Colonic mucosa (tissue), 4 donors: ENCODE results near the gene MAPT. TPM values are rescaled to one million over a fixed set of nuclear protein-coding genes. Genes with fewer than 3 reads are reported as not detected.

Experiments
- DNase-seq: peaks from one replicate; pipeline ENCODE4 v3.0.0-alpha.2; 2020
- H3K27ac ChIP-seq: fragments of 200-600 bp; one replicate; pipeline ENCODE4 v1.8.0; 2021
- H3K27me3 ChIP-seq: fragments of 200-600 bp; one replicate; pipeline ENCODE4 v1.8.0; 2021
- H3K36me3 ChIP-seq: fragments of 200-600 bp; one replicate; pipeline ENCODE4 v1.8.0; 2021
- H3K4me1 ChIP-seq: fragments of 200-600 bp; one replicate; pipeline ENCODE4 v1.8.0; 2021; ENCODE audit warnings: mild to moderate bottlenecking
- H3K4me3 ChIP-seq: fragments of 200-600 bp; one replicate; pipeline ENCODE4 v1.8.0; 2021
- H3K9ac ChIP-seq, 2 donors: one replicate each; pipeline ENCODE4 v1.7.0; 2013; ENCODE audit warnings: control low read depth in 2 of 2, low read depth in 2 of 2, low read length in 2 of 2
- H3K9me3 ChIP-seq: fragments of 200-600 bp; one replicate; pipeline ENCODE4 v1.8.0; 2021
- intact Hi-C: fragments of 100-400 bp; cut with DNase I; formaldehyde crosslinking; loops from one replicate; pipeline ENCODE4 v1.14.1; 2022
- total RNA-seq, 2 donors: library from RNA; stranded (reverse); fragmentation: NEBNext Ultra II Directional in 1 of 2; extraction: Animal tissue kit (Norgen Biotek cat#: 25700) in 1 of 2; gene quantifications; one replicate each; pipeline ENCODE4 v1.2.1, GENCODE V29; 2021
- TF ChIP-seq, protein P1 (sequence below): fragments of 200-600 bp; IDR thresholded peaks from one replicate; pipeline ENCODE4 v1.8.0; 2022; ENCODE audit warnings: antibody characterized with exemption, mild to moderate bottlenecking
- donor health status: healthy.
- donor health status: DM: no; HTN: no; CAD: no.
- donor health status: DM: no; HTN: no; CAD: no.

Gene MAPT
- total RNA-seq, 2 donors from 2014 or later = 0.37 to 2.9 TPM

DNA sequence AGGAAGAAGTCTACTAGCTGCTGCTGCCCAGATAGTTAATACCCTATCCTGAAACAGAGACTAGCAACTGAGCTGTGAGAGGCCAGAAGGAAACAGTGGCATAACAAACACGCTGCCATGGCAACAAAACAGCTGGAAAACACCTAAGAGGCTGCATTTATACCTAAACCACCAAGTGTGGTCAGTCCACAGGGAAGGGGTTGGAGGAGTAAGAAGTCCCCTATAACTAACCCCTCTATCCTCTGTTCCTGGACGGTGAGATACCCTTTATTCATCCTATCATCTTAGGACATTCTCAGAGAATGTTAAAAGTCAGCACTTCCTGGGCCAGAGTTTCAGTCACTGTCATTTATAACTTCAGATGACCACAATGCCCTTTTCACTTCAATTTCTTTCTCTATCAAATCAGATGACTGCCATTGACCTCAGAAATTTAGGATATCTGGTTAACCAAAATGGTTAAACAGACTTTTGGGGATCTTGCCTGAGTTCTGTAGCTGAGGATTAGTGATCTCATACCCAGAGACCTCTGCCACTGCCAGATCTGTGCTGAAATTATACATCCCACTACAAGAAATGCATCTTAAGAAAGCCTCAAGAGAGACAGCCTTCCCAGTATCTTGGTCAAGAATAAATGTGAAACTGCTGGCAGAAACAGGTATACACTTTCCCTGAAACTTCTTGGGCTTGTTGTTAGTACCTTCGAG is 140.9 kb downstream of the MAPT start:
- Histone ChIP-seq H3K27ac (no peak overlapping the region), H3K36me3 (peaks cover 46% of the 10 kb centered on the region)
- intact Hi-C loops = no loop called here

GRCh38 chr17:46036491-46036890 is 142.1 kb downstream of the MAPT start:
- no peak overlapping the region for H3K27ac ChIP-seq
- no peaks in the 10 kb centered on the region for H3K27me3 ChIP-seq
- H3K4me1 ChIP-seq = no peaks in the 10 kb centered on the region
- intact Hi-C loops = no loop called here
- TF ChIP-seq, protein P1, sequence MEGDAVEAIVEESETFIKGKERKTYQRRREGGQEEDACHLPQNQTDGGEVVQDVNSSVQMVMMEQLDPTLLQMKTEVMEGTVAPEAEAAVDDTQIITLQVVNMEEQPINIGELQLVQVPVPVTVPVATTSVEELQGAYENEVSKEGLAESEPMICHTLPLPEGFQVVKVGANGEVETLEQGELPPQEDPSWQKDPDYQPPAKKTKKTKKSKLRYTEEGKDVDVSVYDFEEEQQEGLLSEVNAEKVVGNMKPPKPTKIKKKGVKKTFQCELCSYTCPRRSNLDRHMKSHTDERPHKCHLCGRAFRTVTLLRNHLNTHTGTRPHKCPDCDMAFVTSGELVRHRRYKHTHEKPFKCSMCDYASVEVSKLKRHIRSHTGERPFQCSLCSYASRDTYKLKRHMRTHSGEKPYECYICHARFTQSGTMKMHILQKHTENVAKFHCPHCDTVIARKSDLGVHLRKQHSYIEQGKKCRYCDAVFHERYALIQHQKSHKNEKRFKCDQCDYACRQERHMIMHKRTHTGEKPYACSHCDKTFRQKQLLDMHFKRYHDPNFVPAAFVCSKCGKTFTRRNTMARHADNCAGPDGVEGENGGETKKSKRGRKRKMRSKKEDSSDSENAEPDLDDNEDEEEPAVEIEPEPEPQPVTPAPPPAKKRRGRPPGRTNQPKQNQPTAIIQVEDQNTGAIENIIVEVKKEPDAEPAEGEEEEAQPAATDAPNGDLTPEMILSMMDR = no peak
- H3K9ac ChIP-seq = no peak overlapping the region
- no peaks in the 10 kb centered on the region for H3K9me3 ChIP-seq
- no peak overlapping the region for H3K4me3 ChIP-seq
- DNase-seq = no peak
- peaks cover 36% of the 10 kb centered on the region for H3K36me3 ChIP-seq

More for the DNA sequence above, 140.9 kb downstream of the MAPT start:
- Histone ChIP-seq H3K4me3 (no peak overlapping the region), H3K4me1 (no peaks in the 10 kb centered on the region), H3K9me3 (no peaks in the 10 kb centered on the region), H3K27me3 (no peaks in the 10 kb centered on the region), H3K9ac (no peak overlapping the region)
- no peak for DNase-seq
- TF ChIP-seq, protein P1 = no peak

DNA sequence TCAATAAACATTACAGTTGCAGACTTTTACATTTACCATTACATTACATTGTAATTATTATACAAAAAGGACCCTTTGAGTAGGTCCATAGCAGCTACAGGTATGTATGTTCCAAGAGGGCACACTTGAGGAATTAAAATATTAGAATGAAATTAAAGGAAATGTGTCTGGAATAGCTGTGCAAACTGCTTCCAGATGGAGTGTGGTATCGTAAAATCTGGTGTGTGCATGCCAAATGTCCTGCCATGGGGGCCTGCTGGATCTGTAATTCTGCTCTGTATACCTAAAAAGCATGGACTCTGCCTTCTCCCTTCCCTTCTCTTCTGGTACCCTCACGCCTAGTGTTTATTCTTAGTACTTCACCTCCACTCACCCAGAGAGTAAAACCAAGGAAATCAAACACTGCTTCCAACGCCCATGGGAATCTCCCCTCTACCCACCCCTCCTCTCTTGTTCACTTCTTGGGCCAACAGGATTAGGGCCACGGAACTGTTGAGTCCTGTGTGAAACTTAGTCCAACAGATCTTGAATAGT is 143.4 kb downstream of the MAPT start:
- Histone ChIP-seq H3K4me3 (no peak overlapping the region), H3K9me3 (no peaks in the 10 kb centered on the region), H3K9ac (no peak overlapping the region), H3K36me3 (peaks cover 36% of the 10 kb centered on the region), H3K27ac (no peak overlapping the region), H3K4me1 (no peaks in the 10 kb centered on the region), H3K27me3 (no peaks in the 10 kb centered on the region)
- TF ChIP-seq, protein P1 = no peak
- DNase-seq = no peak
- intact Hi-C loops = no loop called here

DNA sequence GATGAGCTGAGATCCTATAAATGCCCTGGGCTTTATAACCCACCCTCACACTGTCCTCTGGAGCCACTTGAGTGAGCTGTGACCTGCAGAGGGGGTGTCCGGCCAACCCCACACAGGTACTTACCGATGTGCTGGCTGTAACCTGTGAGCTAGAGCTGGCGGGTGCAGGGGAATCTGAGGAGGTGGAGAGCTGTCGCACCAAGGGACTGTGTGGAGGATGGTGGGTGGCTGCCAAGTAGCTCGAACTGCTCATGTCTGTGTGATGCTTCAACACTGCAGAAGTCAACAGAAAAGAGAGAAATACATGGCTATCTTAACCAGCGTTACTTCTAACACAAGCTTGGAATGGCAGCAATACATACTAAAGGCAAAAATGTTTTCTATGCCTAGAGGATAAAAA is 144.1 kb downstream of the MAPT start:
- no peaks in the 10 kb centered on the region for H3K27me3 ChIP-seq
- no peak for DNase-seq
- H3K27ac ChIP-seq = no peak overlapping the region
- H3K4me3 ChIP-seq = no peak overlapping the region
- TF ChIP-seq, protein P1 = no peak
- no peaks in the 10 kb centered on the region for H3K9me3 ChIP-seq
- H3K4me1 ChIP-seq = no peaks in the 10 kb centered on the region
- H3K36me3 ChIP-seq = peaks cover 35% of the 10 kb centered on the region
- intact Hi-C loops = no loop called here
- no peak overlapping the region for H3K9ac ChIP-seq

DNA sequence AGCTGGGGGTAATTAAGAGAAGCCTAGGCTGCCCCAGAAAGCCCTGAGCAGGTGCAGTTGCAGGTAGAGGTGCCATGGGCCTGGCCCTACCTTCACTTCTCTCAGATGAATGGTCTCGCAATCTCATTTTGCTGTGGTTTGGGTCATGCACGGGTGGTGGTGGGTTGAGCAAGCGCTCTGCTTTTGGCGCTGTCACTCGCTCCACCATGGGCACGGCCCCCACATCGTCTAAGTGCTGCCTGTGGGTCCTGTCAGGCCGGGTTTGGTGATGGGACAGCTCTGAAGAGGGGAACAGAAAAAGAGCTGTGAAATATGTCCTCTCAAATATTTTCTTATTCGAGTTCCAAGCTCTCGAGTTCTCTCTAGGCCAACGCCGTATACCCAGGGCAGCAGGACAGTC is 144.6 kb downstream of the MAPT start:
- H3K4me1 ChIP-seq = no peaks in the 10 kb centered on the region
- H3K4me3 ChIP-seq = no peak overlapping the region
- DNase-seq = no peak
- no peaks in the 10 kb centered on the region for H3K27me3 ChIP-seq
- H3K36me3 ChIP-seq = peaks cover 30% of the 10 kb centered on the region
- TF ChIP-seq, protein P1 = no peak
- H3K9ac ChIP-seq = no peak overlapping the region
- no peaks in the 10 kb centered on the region for H3K9me3 ChIP-seq
- H3K27ac ChIP-seq = no peak overlapping the region
- intact Hi-C loops = no loop called here
